B cell (primary cell): ENCODE data around the gene PGS1. TPM values are rescaled to one million over a fixed set of nuclear protein-coding genes. Genes with fewer than 3 reads are reported as not detected.

Experiments used
- ATAC-seq: fragments of 200-7000 bp; cut with Tn5 transposase; one replicate; pipeline ENCODE4 v1.10.0; 2021; ENCODE audit warnings: low read depth, mild to moderate bottlenecking, moderate number of reproducible peaks, moderate library complexity
- CTCF ChIA-PET: fragments of 350-600 bp; sonication (Branson Sonifier 250); formaldehyde crosslinking; loops from one replicate; lab custom pipeline; 2021; ENCODE audit warnings: antibody characterized with exemption, inconsistent platforms; lab: Charles Lee
- POLR2A ChIA-PET: fragments of 350-600 bp; sonication (Branson Sonifier 250); formaldehyde crosslinking; loops from one replicate; lab custom pipeline; 2021; ENCODE audit warnings: antibody characterized with exemption; lab: Charles Lee
- DNase-seq: peaks from one replicate; pipeline ENCODE4 v3.0.0; 2013
- H2AFZ ChIP-seq: 2 replicates; pipeline ENCODE4 v1.6.1; 2012; ENCODE audit warnings: mild to moderate bottlenecking, low read depth, low read length; ENCODE audit not compliant: insufficient read depth, poor library complexity, severe bottlenecking
- H3K27ac ChIP-seq, 2 donors: 1 replicate in 1 of 2; 2 replicates in 1 of 2; pipeline ENCODE4 v1.5.1; 2012 to 2013; ENCODE audit warnings: low read length in 2 of 2, mild to moderate bottlenecking in 2 of 2, moderate library complexity in 1 of 2
- H3K27me3 ChIP-seq, 4 experiments: fragments of 200-600 bp in 1 of 4; sonication (generic) in 1 of 4; replicated peaks in 1 of 4; 1 replicate in 2 of 4; 2 replicates in 2 of 4; pipeline versions ENCODE4 v1.6.1 to v1.7.0; 2013 to 2016; ENCODE audit warnings: low read length in 3 of 4, mild to moderate bottlenecking in 2 of 4, mixed read lengths in 1 of 4, moderate library complexity in 1 of 4; ENCODE audit not compliant: insufficient read depth in 4 of 4, control insufficient read depth in 3 of 4; ENCODE audit errors: control extremely low read depth in 1 of 4
- H3K36me3 ChIP-seq, 2 experiments: replicated peaks in 1 of 2; 1 replicate in 1 of 2; 2 replicates in 1 of 2; pipeline versions ENCODE4 v1.6.1 to v1.7.1; 2013; ENCODE audit warnings: low read length in 1 of 2; ENCODE audit not compliant: insufficient read depth in 2 of 2, control insufficient read depth in 1 of 2; ENCODE audit errors: control extremely low read depth in 1 of 2, extremely low read depth in 1 of 2
- H3K4me1 ChIP-seq, 2 donors: fragments of 200-600 bp in 1 of 2; sonication (generic) in 1 of 2; 1 replicate in 1 of 2; 2 replicates in 1 of 2; pipeline versions ENCODE4 v1.5.1 to v1.6.1; 2013 to 2017; ENCODE audit warnings: low read length in 2 of 2; ENCODE audit not compliant: control insufficient read depth in 2 of 2, insufficient read depth in 2 of 2
- H3K4me2 ChIP-seq: replicated peaks from 2 replicates; pipeline ENCODE3; 2012; ENCODE audit warnings: mild to moderate bottlenecking, low read depth, low read length; ENCODE audit not compliant: poor library complexity, severe bottlenecking
- H3K4me3 ChIP-seq, 5 experiments: fragments of 200-600 bp in 1 of 5; sonication (generic) in 1 of 5; 1 replicate in 3 of 5; 2 replicates in 2 of 5; pipeline versions ENCODE4 v1.5.1 to v1.7.0; 2011 to 2016; ENCODE audit warnings: low read length in 4 of 5, mild to moderate bottlenecking in 4 of 5, low read depth in 2 of 5, control low read depth in 1 of 5, moderate library complexity in 1 of 5; ENCODE audit not compliant: insufficient read depth in 1 of 5; ENCODE audit errors: control extremely low read depth in 1 of 5, extremely low read depth in 1 of 5
- H3K79me2 ChIP-seq: fragments of 200-600 bp; sonication (generic); one replicate; pipeline ENCODE4 v1.6.0; 2016; ENCODE audit warnings: low read length; ENCODE audit not compliant: control insufficient read depth, insufficient read depth
- H3K9ac ChIP-seq: fragments of 200-600 bp; sonication (generic); 2 replicates; pipeline ENCODE4 v1.6.1; 2017; ENCODE audit warnings: mild to moderate bottlenecking, low read length, moderate library complexity
- H3K9me3 ChIP-seq, 3 donors: one replicate each; pipeline versions ENCODE4 v1.6.1 to v1.7.1; 2013; ENCODE audit warnings: low read length in 2 of 3; ENCODE audit not compliant: control insufficient read depth in 2 of 3, insufficient read depth in 1 of 3; ENCODE audit errors: control extremely low read depth in 1 of 3
- H4K20me1 ChIP-seq: 2 replicates; pipeline ENCODE4 v1.6.0; 2012; ENCODE audit warnings: mild to moderate bottlenecking, low read length; ENCODE audit not compliant: insufficient read depth, control insufficient read depth, poor library complexity, severe bottlenecking
- H3K27ac Mint-ChIP-seq: one replicate; pipeline ENCODE4 v1.8.0; 2021; ENCODE audit warnings: mixed read lengths
- H3K27me3 Mint-ChIP-seq: one replicate; pipeline ENCODE4 v1.8.0; 2021; ENCODE audit warnings: mixed read lengths
- H3K4me1 Mint-ChIP-seq: one replicate; pipeline ENCODE4 v1.8.0; 2021; ENCODE audit warnings: mixed read lengths
- H3K4me3 Mint-ChIP-seq: one replicate; pipeline ENCODE4 v1.8.0; 2021; ENCODE audit warnings: mixed read lengths
- H3K9me3 Mint-ChIP-seq: one replicate; pipeline ENCODE4 v1.8.0; 2022; ENCODE audit warnings: mixed read lengths; ENCODE audit not compliant: insufficient read depth
- CTCF ChIP-seq: fragments of 200-600 bp; IDR thresholded peaks from one replicate; pipeline ENCODE4 v1.8.0; 2022; ENCODE audit warnings: antibody characterized with exemption, mild to moderate bottlenecking
- EZH2 ChIP-seq: IDR thresholded peaks from 2 replicates; pipeline ENCODE4 v1.6.1; 2012; ENCODE audit warnings: borderline replicate concordance, low read depth, mild to moderate bottlenecking, moderate library complexity, low read length; ENCODE audit not compliant: insufficient read depth, poor library complexity, severe bottlenecking
- WGBS: methylation state at CpG from one replicate; pipeline ENCODE4 v1.1.5; 2013; ENCODE audit warnings: missing lambda C conversion rate; ENCODE audit not compliant: insufficient coverage; 5-methylcytosine and 5-hydroxymethylcytosine counted together
- intact Hi-C: fragments of 100-400 bp; cut with micrococcal nuclease; formaldehyde crosslinking; loops from one replicate; pipeline ENCODE4 v1.10.0; 2022
- polyA plus RNA-seq: library from polyadenylated mRNA; depleted of rRNA; stranded (reverse); fragments of >200 nt; gene quantifications from 2 replicates; pipeline ENCODE4 v1.2.3, GENCODE V29; 2012
- total RNA-seq, 2 donors: library from RNA; stranded (reverse); fragments of 120-200 nt in 1 of 2; gene quantifications; 1 replicate in 1 of 2; 2 replicates in 1 of 2; pipeline versions ENCODE4 v1.2.3 to v1.2.4, GENCODE V29; 2013 to 2022

Gene PGS1
- total and polyA plus RNA-seq, 2 donors (not counting 1 experiment from before 2014, with no cell fraction given) = 85.1 to 88.3 TPM

- Histone ChIP-seq H3K4me2 (no peak overlapping the region), H3K79me2 (no peaks in the 10 kb centered on the region), H3K9me3 (peaks cover 0 to 4% (median 0%) of the 10 kb centered on the region in 3 donors), H2AFZ (no peak overlapping the region), H3K27ac (no peak overlapping the region), H3K4me3 (no peak overlapping the region), H3K9ac (no peak overlapping the region), H3K4me1 (peaks cover 12 to 17% of the 10 kb centered on the region in 2 donors), H3K36me3 (no peaks in the 10 kb centered on the region), H3K27me3 (peaks cover 0 to 26% (median 5%) of the 10 kb centered on the region in 4 experiments), H4K20me1 (no peaks in the 10 kb centered on the region)
- intact Hi-C loops = no loop called here
- Mint-ChIP-seq H3K27me3 (peaks cover 34% of the 10 kb centered on the region), H3K9me3 (no peaks in the 10 kb centered on the region), H3K4me1 (peaks cover 5% of the 10 kb centered on the region), H3K4me3 (no peak overlapping the region), H3K27ac (no peak overlapping the region)
- DNase-seq (no peak), ATAC-seq (no peak)
- CTCF ChIA-PET = interaction anchor here (1.0 to 1.4 kb wide), 2 partner anchors 9 to 55 kb away, joined by 3 read pairs; no protein-coding TSS in a partner anchor
- WGBS = 100% methylated on average over 3 of the region's 5 CpGs
- no peak for TF ChIP-seq EZH2
- no peak for TF ChIP-seq CTCF
- POLR2A ChIA-PET = no interaction called here
Observed at GRCh38 chr17:78367193-78367592, 11.3 kb upstream of the PGS1 start.

GRCh38 chr17:78368348-78368747 lies 10.1 kb upstream of the PGS1 start:
- POLR2A ChIA-PET = interaction anchor here (0.7 kb wide), 1 partner anchor 9 kb away, joined by 3 read pairs; no protein-coding TSS in a partner anchor
- no peak overlapping the region for H3K27ac Mint-ChIP-seq
- peaks cover 5% of the 10 kb centered on the region for H3K4me1 Mint-ChIP-seq
- no peak for TF ChIP-seq EZH2
- TF ChIP-seq CTCF = no peak
- intact Hi-C loops = no loop called here
- CTCF ChIA-PET = interaction anchor here (1.4 kb wide), 2 partner anchors 10 to 54 kb away, joined by 3 read pairs; no protein-coding TSS in a partner anchor
- H2AFZ ChIP-seq = no peak overlapping the region
- peaks cover 12 to 17% of the 10 kb centered on the region in 2 donors for H3K4me1 ChIP-seq
- no peak overlapping the region for H3K4me2 ChIP-seq
- peaks cover 0 to 26% (median 5%) of the 10 kb centered on the region in 4 experiments for H3K27me3 ChIP-seq
- H3K4me3 Mint-ChIP-seq = no peak overlapping the region
- no peak overlapping the region for H3K4me3 ChIP-seq
- DNase-seq = no peak
- H3K9me3 ChIP-seq = peaks cover 0 to 4% (median 0%) of the 10 kb centered on the region in 3 donors
- no peak overlapping the region for H3K9ac ChIP-seq
- H3K9me3 Mint-ChIP-seq = no peaks in the 10 kb centered on the region
- H3K36me3 ChIP-seq = no peaks in the 10 kb centered on the region
- no peaks in the 10 kb centered on the region for H3K79me2 ChIP-seq
- peaks cover 32% of the 10 kb centered on the region for H3K27me3 Mint-ChIP-seq
- no peak overlapping the region for H3K27ac ChIP-seq
- no peaks in the 10 kb centered on the region for H4K20me1 ChIP-seq
- 92% methylated on average over 2 of the region's 6 CpGs for WGBS
- no peak for ATAC-seq
